ENCODE measurements around the gene C13orf46.

The C13orf46 gene

GRCh38 chr13:113996912-113997745 is 23.3 kb upstream of the C13orf46 start:
- no peak for DNase-seq (ENCODE audit: low read depth)

GRCh38 chr13:113996081-113996911 is 22.4 kb upstream of the C13orf46 start:
- DNase-seq (ENCODE audit: low read depth) = no peak
- H3K4me3 ChIP-seq (ENCODE audit: low read length) = no peak overlapping the region
- no peak for TF ChIP-seq CTCF (IDR thresholded peaks at IDR 0.05; ENCODE audit: insufficient read depth, low read depth, low read length, missing control alignments)

More at GRCh38 chr13:113996912-113997745, 23.3 kb upstream of the C13orf46 start:
- no peak for TF ChIP-seq CTCF (IDR thresholded peaks at IDR 0.05; ENCODE audit: insufficient read depth, low read depth, low read length, missing control alignments)
- H3K4me3 ChIP-seq (ENCODE audit: low read length) = no peak overlapping the region

- DNase-seq (ENCODE audit: low read depth) = no peak
- no peak overlapping the region for H3K4me3 ChIP-seq (ENCODE audit: low read length)
- no peak for TF ChIP-seq CTCF (IDR thresholded peaks at IDR 0.05; ENCODE audit: insufficient read depth, low read depth, low read length, missing control alignments)
Measured at GRCh38 chr13:113995051-113995601, 21.2 kb upstream of the C13orf46 start.

- no peak for DNase-seq (ENCODE audit: low read depth)
- no peak for TF ChIP-seq CTCF (IDR thresholded peaks at IDR 0.05; ENCODE audit: insufficient read depth, low read depth, low read length, missing control alignments)
Measured at GRCh38 chr13:113992276-113993005, 18.6 kb upstream of the C13orf46 start.

GRCh38 chr13:113991676-113992179 is 17.9 kb upstream of the C13orf46 start:
- no peak overlapping the region for H3K4me3 ChIP-seq (ENCODE audit: low read length)
- DNase-seq (ENCODE audit: low read depth) = no peak
- no peak for TF ChIP-seq CTCF (IDR thresholded peaks at IDR 0.05; ENCODE audit: insufficient read depth, low read depth, low read length, missing control alignments)

More at GRCh38 chr13:113992276-113993005, 18.6 kb upstream of the C13orf46 start:
- no peak overlapping the region for H3K4me3 ChIP-seq (ENCODE audit: low read length)

- no peak for DNase-seq (ENCODE audit: low read depth)
- no peak overlapping the region for H3K4me3 ChIP-seq (ENCODE audit: low read length)
Measured at GRCh38 chr13:113991191-113991669, 17.4 kb upstream of the C13orf46 start.

More at GRCh38 chr13:113991191-113991669, 17.4 kb upstream of the C13orf46 start:
- TF ChIP-seq CTCF (IDR thresholded peaks at IDR 0.05; ENCODE audit: insufficient read depth, low read depth, low read length, missing control alignments) = no peak

All from epithelial cell of esophagus (primary cell).